Spleen (tissue), 11 donors: ENCODE measurements around the gene ITPK1. TPM values are rescaled to one million over a fixed set of nuclear protein-coding genes. Genes with fewer than 3 reads are reported as not detected.

Experiments
- DNase-seq: peaks from one replicate; pipeline ENCODE4 v3.0.0-alpha.2; 2020
- H3K27ac ChIP-seq, 8 donors: fragments of 200-600 bp; sonication (generic) in 7 of 8; 1 replicate in 4 of 8; 2 replicates in 4 of 8; pipeline versions ENCODE4 v1.5.0 to v1.8.0; 2016 to 2021; ENCODE audit warnings: inconsistent platforms in 4 of 8, mild to moderate bottlenecking in 4 of 8, moderate library complexity in 1 of 8
- H3K27me3 ChIP-seq, 7 donors: fragments of 200-600 bp; sonication (generic) in 6 of 7; replicated peaks in 1 of 7; 1 replicate in 4 of 7; 2 replicates in 3 of 7; pipeline versions ENCODE4 v1.5.0 to v1.8.0; 2016 to 2021; ENCODE audit warnings: inconsistent platforms in 3 of 7, mild to moderate bottlenecking in 1 of 7
- H3K36me3 ChIP-seq, 6 donors: fragments of 200-600 bp; sonication (generic) in 5 of 6; 1 replicate in 4 of 6; 2 replicates in 2 of 6; pipeline versions ENCODE4 v1.5.0 to v1.8.0; 2016 to 2021; ENCODE audit warnings: inconsistent platforms in 2 of 6
- H3K4me1 ChIP-seq, 6 donors: fragments of 200-600 bp; sonication (generic) in 5 of 6; 1 replicate in 3 of 6; 2 replicates in 3 of 6; pipeline versions ENCODE4 v1.5.0 to v1.8.0; 2016 to 2021; ENCODE audit warnings: inconsistent platforms in 3 of 6
- H3K4me3 ChIP-seq, 8 donors: fragments of 200-600 bp; sonication (generic) in 7 of 8; 1 replicate in 4 of 8; 2 replicates in 4 of 8; pipeline versions ENCODE4 v1.5.0 to v1.8.0; 2016 to 2021; ENCODE audit warnings: inconsistent platforms in 4 of 8, mild to moderate bottlenecking in 4 of 8, moderate library complexity in 2 of 8
- H3K9me3 ChIP-seq, 8 donors: fragments of 200-600 bp; sonication (generic) in 7 of 8; 1 replicate in 4 of 8; 2 replicates in 4 of 8; pipeline versions ENCODE4 v1.5.0 to v1.8.0; 2016 to 2021; ENCODE audit warnings: inconsistent platforms in 4 of 8
- CTCF ChIP-seq, 11 experiments: fragments of 200-600 bp in 7 of 11; fragments of 450-650 bp in 4 of 11; sonication (generic) in 4 of 11; IDR thresholded peaks in 8 of 11; conservative IDR thresholded peaks in 3 of 11; 1 replicate in 7 of 11; 2 replicates in 4 of 11; pipeline versions ENCODE4 v1.4.0 to v1.8.0; 2016 to 2021; ENCODE audit warnings: antibody characterized with exemption in 11 of 11, inconsistent platforms in 4 of 11, mild to moderate bottlenecking in 1 of 11
- POLR2A ChIP-seq, 3 donors: fragments of 450-650 bp; IDR thresholded peaks; one replicate each; pipeline ENCODE4 v1.5.1; 2017; ENCODE audit warnings: antibody characterized with exemption in 3 of 3, mild to moderate bottlenecking in 1 of 3
- POLR2AphosphoS5 ChIP-seq, 3 donors: sonication (generic); formaldehyde crosslinking; IDR thresholded peaks; one replicate each; pipeline ENCODE4 v1.5.1; 2017; ENCODE audit warnings: antibody characterized with exemption in 3 of 3
- WGBS, 5 donors: extraction: QIAGEN DNeasy Blood & Tissue Kit in 3 of 5; methylation state at CpG; one replicate each; pipeline versions ENCODE4 v1.1.5 to v1.1.7; 2013 to 2018; 5-methylcytosine and 5-hydroxymethylcytosine counted together
- intact Hi-C: fragments of 100-400 bp; cut with DNase I; formaldehyde crosslinking; loops from one replicate; pipeline ENCODE4 v1.15.0; 2023; ENCODE audit warnings: low total_unique reads
- polyA plus RNA-seq, 3 donors: library from polyadenylated mRNA; stranded (reverse); fragments of 200-250 nt; gene quantifications; one replicate each; pipeline ENCODE4 v1.2.1, GENCODE V29; 2013
- total RNA-seq, 7 donors: library from RNA; depleted of rRNA in 3 of 7; stranded (reverse); fragments of >200 nt in 3 of 7; fragmentation: NEBNext Ultra II Directional in 4 of 7; extraction: Animal tissue kit (Norgen Biotek cat#: 25700) in 4 of 7; gene quantifications; one replicate each; pipeline versions ENCODE4 v1.1.0 to v1.2.1, GENCODE V29; 2016 to 2021
- donor health status: healthy with polysubstance abuse.
- donor health status: DM: no; HTN: no; CAD: no; lungs with moderate emphysema.
- donor health status: DM: no; HTN: no; CAD: no.
- donor health status: Bipolar disorder and iron deficiency.
- donor health status: healthy.
- donor health status: DM: no; HTN: no; CAD: no.
- donor health status: DM: yes; HTN: yes; CAD: no.

ITPK1 gene
- total and polyA plus RNA-seq, 10 donors: 22.9 to 123 (median 68.0) TPM

- Histone ChIP-seq H3K4me1 (peaks cover 0 to 22% (median 1%) of the 10 kb centered on the region in 6 donors), H3K36me3 (peaks cover 0 to 39% (median 23%) of the 10 kb centered on the region in 6 donors), H3K27me3 (no peaks in the 10 kb centered on the region), H3K27ac (no peak overlapping the region), H3K4me3 (no peak overlapping the region), H3K9me3 (peaks cover 0 to 5% (median 0%) of the 10 kb centered on the region in 8 donors)
- peak; percentile 41 for DNase-seq
- intact Hi-C loops: no loop called here
- 90 to 96% (median 95%) methylated on average over 10 to 12 of the region's 12 CpGs for WGBS, 5 donors
- TF ChIP-seq POLR2AphosphoS5 (IDR thresholded peaks at IDR 0.05) (no peak), CTCF (IDR thresholded peaks at IDR 0.05 in 8 of 11, conservative IDR thresholded peaks at IDR 0.05 in 3 of 11) (no peak), POLR2A (IDR thresholded peaks at IDR 0.05) (no peak)
Measured at GRCh38 chr14:92964124-92965109, 151.3 kb downstream of the ITPK1 start.

- Histone ChIP-seq H3K9me3 (peaks cover 0 to 5% (median 0%) of the 10 kb centered on the region in 8 donors), H3K27ac (no peak overlapping the region), H3K36me3 (peaks cover 0 to 44% (median 31%) of the 10 kb centered on the region in 6 donors), H3K4me1 (peaks cover 0 to 21% (median 1%) of the 10 kb centered on the region in 6 donors), H3K4me3 (no peak overlapping the region), H3K27me3 (no peaks in the 10 kb centered on the region)
- DNase-seq: peak; percentile 59
- no peak for TF ChIP-seq POLR2A (IDR thresholded peaks at IDR 0.05)
- TF ChIP-seq CTCF (IDR thresholded peaks at IDR 0.05 in 8 of 11, conservative IDR thresholded peaks at IDR 0.05 in 3 of 11): no peak
- WGBS, 5 donors: 88 to 94% (median 92%) methylated on average over 14 of the region's 14 CpGs
- intact Hi-C loops: no loop called here
Measured at GRCh38 chr14:92963301-92964123, 152.2 kb downstream of the ITPK1 start.

- Histone ChIP-seq H3K4me3 (no peak overlapping the region), H3K36me3 (peaks cover 0 to 52% (median 38%) of the 10 kb centered on the region in 6 donors), H3K4me1 (peaks cover 0 to 21% (median 1%) of the 10 kb centered on the region in 6 donors), H3K9me3 (peaks cover 0 to 3% (median 0%) of the 10 kb centered on the region in 8 donors), H3K27ac (no peak overlapping the region), H3K27me3 (no peaks in the 10 kb centered on the region)
- DNase-seq: no peak
- TF ChIP-seq CTCF (IDR thresholded peaks at IDR 0.05 in 8 of 11, conservative IDR thresholded peaks at IDR 0.05 in 3 of 11) (no peak), POLR2A (IDR thresholded peaks at IDR 0.05) (no peak), POLR2AphosphoS5 (IDR thresholded peaks at IDR 0.05) (no peak)
- intact Hi-C loops: no loop called here
- 91 to 95% (median 94%) methylated on average over 11 of the region's 11 CpGs for WGBS, 5 donors
Measured at GRCh38 chr14:92962831-92963095, 153.0 kb downstream of the ITPK1 start.
